NB4 (cell line): ENCODE measurements around the gene COL23A1.
A peak's percentile ranks its signal among the peaks of the same experiment; 100 is the strongest.

Experiments
- DNase-seq: peaks from one replicate; pipeline ENCODE4 v3.0.0; 2010; ENCODE audit warnings: low read depth
- H3K4me3 ChIP-seq: one replicate; pipeline ENCODE4 v1.5.1; 2011; ENCODE audit warnings: mild to moderate bottlenecking, low read depth, low read length, moderate library complexity
- MYC ChIP-seq: IDR thresholded peaks from 2 replicates; pipeline ENCODE4 v1.6.1; 2011; ENCODE audit warnings: low read depth, low read length
- POLR2A ChIP-seq: IDR thresholded peaks from 2 replicates; pipeline ENCODE4 v1.6.1; 2011; ENCODE audit warnings: mild to moderate bottlenecking; ENCODE audit not compliant: insufficient read length; ENCODE audit errors: extremely low read depth
- TF ChIP-seq, protein P1 (sequence below): IDR thresholded peaks from one replicate; pipeline ENCODE4 v1.5.1; 2012; ENCODE audit warnings: low read depth, low read length
- TF ChIP-seq, protein P2 (sequence below): IDR thresholded peaks from 2 replicates; pipeline ENCODE4 v1.6.1; 2011; ENCODE audit warnings: low read depth, low read length

COL23A1 gene

DNA sequence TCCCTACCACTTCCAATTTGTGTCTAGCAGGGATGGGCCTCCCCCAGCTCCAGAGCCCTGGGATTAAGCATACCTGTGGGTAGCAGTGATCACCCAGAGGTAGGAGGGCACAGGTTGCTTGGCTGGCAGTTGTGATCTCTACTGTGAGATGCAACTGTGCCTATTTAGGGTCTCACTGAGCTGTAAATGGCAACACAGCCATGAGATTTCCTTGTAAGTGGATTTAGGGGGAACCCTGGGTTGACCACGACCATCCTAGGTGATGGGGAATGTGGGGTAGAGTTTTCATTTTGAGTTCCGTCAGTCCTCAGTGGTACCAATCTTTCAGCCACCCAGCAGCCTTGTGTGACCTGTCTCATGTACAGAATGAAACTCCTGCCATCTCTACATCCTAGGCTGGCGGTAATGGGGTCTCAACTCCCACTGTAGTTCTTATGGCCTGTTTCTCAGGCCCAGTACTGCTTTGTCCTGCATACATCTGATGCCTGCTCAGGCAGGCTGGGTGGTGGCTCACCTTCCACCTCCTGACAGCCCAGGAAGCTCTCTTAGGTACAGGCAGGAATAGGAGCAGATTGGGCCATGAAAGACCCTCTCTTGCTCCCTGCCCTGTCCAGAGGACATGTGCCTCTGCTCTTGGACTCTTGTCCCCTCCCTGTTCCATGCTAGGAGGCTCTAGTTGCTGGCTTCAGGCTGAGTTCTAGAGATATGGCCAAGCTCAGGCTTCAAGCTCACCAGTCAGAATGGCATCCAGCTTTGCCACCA is 377.8 kb downstream of the COL23A1 start:
- H3K4me3 ChIP-seq = no peak overlapping the region
- TF ChIP-seq MYC = no peak
- TF ChIP-seq, protein P1, sequence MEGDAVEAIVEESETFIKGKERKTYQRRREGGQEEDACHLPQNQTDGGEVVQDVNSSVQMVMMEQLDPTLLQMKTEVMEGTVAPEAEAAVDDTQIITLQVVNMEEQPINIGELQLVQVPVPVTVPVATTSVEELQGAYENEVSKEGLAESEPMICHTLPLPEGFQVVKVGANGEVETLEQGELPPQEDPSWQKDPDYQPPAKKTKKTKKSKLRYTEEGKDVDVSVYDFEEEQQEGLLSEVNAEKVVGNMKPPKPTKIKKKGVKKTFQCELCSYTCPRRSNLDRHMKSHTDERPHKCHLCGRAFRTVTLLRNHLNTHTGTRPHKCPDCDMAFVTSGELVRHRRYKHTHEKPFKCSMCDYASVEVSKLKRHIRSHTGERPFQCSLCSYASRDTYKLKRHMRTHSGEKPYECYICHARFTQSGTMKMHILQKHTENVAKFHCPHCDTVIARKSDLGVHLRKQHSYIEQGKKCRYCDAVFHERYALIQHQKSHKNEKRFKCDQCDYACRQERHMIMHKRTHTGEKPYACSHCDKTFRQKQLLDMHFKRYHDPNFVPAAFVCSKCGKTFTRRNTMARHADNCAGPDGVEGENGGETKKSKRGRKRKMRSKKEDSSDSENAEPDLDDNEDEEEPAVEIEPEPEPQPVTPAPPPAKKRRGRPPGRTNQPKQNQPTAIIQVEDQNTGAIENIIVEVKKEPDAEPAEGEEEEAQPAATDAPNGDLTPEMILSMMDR = no peak
- TF ChIP-seq, protein P2, sequence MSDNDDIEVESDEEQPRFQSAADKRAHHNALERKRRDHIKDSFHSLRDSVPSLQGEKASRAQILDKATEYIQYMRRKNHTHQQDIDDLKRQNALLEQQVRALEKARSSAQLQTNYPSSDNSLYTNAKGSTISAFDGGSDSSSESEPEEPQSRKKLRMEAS = no peak
- TF ChIP-seq POLR2A = no peak
- peak; percentile 30 for DNase-seq

DNA sequence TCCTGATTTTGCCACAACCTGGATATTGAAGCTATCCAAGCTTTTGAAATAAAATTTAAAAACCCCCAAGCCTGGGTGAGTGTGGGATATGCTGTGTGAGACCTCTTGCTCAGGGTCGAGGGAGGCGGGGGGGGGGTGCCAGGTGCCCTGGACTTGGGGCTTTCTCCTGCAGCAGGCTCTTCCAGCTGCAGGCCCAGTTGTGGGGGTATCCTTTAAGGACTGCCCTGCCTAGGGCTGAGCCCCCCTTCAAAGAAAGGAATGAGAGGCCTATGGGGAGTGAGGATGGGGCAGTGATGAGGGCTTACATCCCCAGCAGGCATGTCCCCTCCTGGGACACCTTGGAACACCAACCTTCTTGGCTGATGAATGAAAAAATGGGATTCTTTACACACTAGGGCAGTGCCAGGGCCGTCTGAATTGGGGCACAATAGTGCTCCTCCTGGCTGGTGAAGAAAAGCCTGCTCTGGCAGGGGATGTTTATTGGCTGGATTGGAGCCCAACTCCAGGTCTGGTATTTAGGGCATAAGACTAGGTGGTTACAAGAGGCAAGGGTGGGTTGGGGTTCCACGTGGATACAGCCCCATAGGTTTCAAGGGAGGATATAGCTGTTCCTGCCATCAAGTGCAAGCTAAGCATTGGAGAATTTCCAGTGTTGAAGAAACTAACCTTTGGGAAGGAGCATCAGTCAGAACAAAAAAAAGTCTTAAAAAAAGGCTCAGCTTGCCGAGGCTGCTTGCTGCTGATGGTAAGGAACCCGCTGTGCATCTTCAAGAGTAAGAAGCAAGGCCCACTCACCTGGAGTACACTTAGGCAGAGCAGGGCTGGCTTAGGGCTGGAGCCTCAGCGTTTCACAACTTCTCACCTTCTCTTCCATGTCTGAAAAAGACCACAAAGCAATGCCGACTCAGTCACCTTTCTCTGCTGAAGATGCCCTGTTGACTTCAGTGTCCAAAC is 378.8 kb downstream of the COL23A1 start:
- peak; percentile 36 for DNase-seq

DNA sequence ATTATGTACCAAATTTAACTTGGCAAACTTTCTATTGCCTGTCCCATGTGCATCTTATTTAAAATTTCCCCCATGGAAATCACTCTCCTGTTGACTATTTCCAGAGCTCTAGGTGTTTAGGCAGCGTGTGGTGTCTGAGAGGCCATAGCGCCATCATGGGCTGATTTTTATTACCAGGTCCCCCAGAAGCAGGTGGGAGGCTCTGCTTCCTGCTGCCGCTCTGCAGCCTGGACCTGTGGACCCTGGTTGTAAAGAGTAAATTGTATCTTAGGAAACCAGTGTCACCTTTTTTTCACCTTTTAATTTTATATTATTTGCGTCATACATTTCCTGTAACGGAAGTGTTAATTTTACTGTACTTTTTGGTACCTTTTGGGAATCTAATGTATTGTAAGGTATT is 379.5 kb downstream of the COL23A1 start:
- no peak for DNase-seq
- TF ChIP-seq MYC (no peak), POLR2A (no peak)
- TF ChIP-seq, protein P1 = no peak
- TF ChIP-seq, protein P2 = no peak
- no peak overlapping the region for H3K4me3 ChIP-seq

More for the DNA sequence above, 378.8 kb downstream of the COL23A1 start:
- H3K4me3 ChIP-seq = no peak overlapping the region
- TF ChIP-seq, protein P2 = no peak
- TF ChIP-seq POLR2A (peak; percentile 24), MYC (no peak)
- TF ChIP-seq, protein P1 = no peak

DNA sequence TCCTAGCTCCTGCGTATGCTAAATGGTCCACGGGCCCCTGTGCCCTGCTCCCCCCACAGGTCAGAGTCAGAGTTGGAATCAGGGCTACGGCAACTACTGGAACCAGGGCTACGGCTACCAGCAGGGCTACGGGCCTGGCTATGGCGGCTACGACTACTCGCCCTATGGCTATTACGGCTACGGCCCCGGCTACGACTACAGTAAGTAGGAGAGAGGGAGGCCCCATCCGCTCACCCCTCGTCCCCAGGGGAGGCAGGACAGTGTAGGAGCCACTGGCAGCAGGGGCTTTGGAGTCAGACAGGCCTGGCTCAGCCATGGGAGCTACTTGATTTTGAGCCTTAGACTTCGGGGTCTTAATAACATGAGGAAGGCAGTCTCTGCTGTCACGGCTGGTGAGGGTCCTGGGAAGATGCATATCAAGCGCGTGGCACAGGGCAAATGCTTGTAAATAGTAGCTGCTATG is 380.1 kb downstream of the COL23A1 start:
- TF ChIP-seq, protein P1 = no peak
- TF ChIP-seq POLR2A = no peak
- no peak for TF ChIP-seq MYC
- TF ChIP-seq, protein P2 = no peak
- no peak overlapping the region for H3K4me3 ChIP-seq
- no peak for DNase-seq

DNA sequence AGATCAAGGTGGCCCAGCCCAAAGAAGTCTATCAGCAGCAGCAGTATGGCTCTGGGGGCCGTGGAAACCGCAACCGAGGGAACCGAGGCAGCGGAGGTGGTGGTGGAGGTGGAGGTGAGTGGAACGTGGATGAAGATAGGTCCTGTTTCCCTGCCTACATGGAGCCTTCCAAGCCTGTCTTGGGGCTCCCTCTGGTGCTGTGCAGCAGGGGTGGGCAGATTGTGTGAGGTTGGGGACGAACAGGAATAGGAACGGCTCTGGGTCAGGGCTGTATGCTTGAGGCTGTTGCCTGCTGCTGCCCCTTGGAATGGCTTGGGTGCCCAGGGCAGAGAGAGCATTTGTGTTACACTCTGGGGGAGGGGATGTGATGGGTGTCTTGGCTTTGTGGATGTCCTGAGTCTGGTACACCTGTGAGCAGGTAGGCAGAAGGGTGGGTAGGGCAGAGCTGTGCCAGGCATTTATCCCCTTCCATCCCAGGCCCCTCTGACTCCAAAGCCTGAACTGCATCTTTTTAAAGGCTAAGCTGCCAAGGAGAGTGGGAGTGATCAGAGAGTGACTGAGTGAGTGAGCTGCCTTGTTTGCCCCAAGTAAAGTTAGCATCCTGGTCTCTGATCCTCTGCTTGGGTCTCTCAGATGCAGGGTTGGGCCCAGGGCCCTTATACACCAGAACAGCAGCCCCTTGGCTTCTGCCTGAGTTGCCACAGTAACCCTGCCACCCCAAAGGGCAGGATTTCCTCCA is 380.7 kb downstream of the COL23A1 start:
- no peak for DNase-seq
- TF ChIP-seq, protein P1 = no peak
- TF ChIP-seq MYC = no peak
- no peak for TF ChIP-seq POLR2A
- TF ChIP-seq, protein P2 = no peak

More for the DNA sequence above, 380.7 kb downstream of the COL23A1 start:
- H3K4me3 ChIP-seq = no peak overlapping the region
